ENCODE results near the gene MAD1L1.

- TF ChIP-seq EZH2 (IDR thresholded peaks at IDR 0.05) (no peak), POLR2AphosphoS5 (IDR thresholded peaks at IDR 0.05; ENCODE audit: borderline replicate concordance, low read depth, low read length) (no peak), FOXP2 (optimal IDR thresholded peaks at IDR 0.05; ENCODE audit: control extremely low read depth, extremely low read length, insufficient read depth) (no peak)
These were observed 115.7 kb downstream of the MAD1L1 start for GRCh38 chr7:2116989-2117591.
